Thoracic aorta (tissue), 2 donors: ENCODE measurements around the gene NFX1. TPM values are rescaled to one million over a fixed set of nuclear protein-coding genes. Genes with fewer than 3 reads are reported as not detected.

Source experiments
- ATAC-seq: fragments of 150-250 bp; one replicate; pipeline ENCODE4 v1.8.0; 2017; ENCODE audit warnings: low read depth; ENCODE audit not compliant: insufficient number of reproducible peaks, low FRiP score
- DNase-seq: peaks from one replicate; pipeline ENCODE4 v3.0.0-alpha.2; 2020; ENCODE audit warnings: low spot score
- H3K27ac ChIP-seq, 2 donors: fragments of 200-600 bp; sonication (generic); 1 replicate in 1 of 2; 2 replicates in 1 of 2; pipeline ENCODE4 v1.5.1; 2016; ENCODE audit warnings: mild to moderate bottlenecking in 2 of 2, moderate library complexity in 2 of 2
- H3K27me3 ChIP-seq: fragments of 200-600 bp; sonication (generic); replicated peaks from 2 replicates; pipeline ENCODE4 v1.6.0; 2016; ENCODE audit warnings: mild to moderate bottlenecking; ENCODE audit not compliant: insufficient read depth
- H3K36me3 ChIP-seq: fragments of 200-600 bp; sonication (generic); one replicate; pipeline ENCODE4 v1.5.1; 2016
- H3K4me1 ChIP-seq, 2 donors: fragments of 200-600 bp; sonication (generic); 1 replicate in 1 of 2; 2 replicates in 1 of 2; pipeline versions ENCODE4 v1.5.1 to v1.6.0; 2016; ENCODE audit warnings: low read depth in 2 of 2, mild to moderate bottlenecking in 1 of 2; ENCODE audit not compliant: control insufficient read depth in 1 of 2
- H3K4me3 ChIP-seq: fragments of 200-600 bp; sonication (generic); 2 replicates; pipeline ENCODE4 v1.5.1; 2016; ENCODE audit warnings: mild to moderate bottlenecking
- H3K9me3 ChIP-seq: fragments of 200-600 bp; sonication (generic); 2 replicates; pipeline ENCODE4 v1.5.1; 2016
- total RNA-seq, 2 donors: library from RNA; depleted of rRNA; stranded (reverse); fragments of >200 nt; gene quantifications; one replicate each; pipeline versions ENCODE4 v1.1.0 to v1.2.3, GENCODE V29; 2016
- TF ChIP-seq, protein P1 (sequence below): fragments of 200-600 bp; sonication (generic); IDR thresholded peaks from one replicate; pipeline ENCODE4 v1.5.1; 2019; ENCODE audit warnings: antibody characterized with exemption

NFX1 gene
- total RNA-seq, 2 donors from 2014 or later: 22.5 to 39.7 TPM

DNA sequence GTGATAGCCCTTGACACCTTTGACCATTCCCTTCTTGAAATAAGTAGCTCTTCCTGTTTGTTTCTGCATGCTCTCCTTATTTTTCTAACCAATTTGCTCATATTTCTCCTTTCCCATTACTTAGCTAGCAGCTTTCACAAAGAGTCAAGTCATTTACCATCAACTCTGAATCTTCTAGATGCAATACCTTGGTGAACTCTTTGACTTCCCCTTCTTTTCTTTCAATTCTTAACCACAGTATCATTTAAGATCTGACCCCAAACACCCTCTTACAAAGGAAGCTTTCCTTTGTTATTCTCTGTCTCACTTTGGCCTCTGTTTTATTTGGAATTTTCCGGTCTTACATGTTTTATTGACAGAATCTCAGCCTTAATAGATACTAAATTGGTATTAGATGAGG is 14.0 kb downstream of the NFX1 start:
- TF ChIP-seq, protein P1, sequence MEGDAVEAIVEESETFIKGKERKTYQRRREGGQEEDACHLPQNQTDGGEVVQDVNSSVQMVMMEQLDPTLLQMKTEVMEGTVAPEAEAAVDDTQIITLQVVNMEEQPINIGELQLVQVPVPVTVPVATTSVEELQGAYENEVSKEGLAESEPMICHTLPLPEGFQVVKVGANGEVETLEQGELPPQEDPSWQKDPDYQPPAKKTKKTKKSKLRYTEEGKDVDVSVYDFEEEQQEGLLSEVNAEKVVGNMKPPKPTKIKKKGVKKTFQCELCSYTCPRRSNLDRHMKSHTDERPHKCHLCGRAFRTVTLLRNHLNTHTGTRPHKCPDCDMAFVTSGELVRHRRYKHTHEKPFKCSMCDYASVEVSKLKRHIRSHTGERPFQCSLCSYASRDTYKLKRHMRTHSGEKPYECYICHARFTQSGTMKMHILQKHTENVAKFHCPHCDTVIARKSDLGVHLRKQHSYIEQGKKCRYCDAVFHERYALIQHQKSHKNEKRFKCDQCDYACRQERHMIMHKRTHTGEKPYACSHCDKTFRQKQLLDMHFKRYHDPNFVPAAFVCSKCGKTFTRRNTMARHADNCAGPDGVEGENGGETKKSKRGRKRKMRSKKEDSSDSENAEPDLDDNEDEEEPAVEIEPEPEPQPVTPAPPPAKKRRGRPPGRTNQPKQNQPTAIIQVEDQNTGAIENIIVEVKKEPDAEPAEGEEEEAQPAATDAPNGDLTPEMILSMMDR: no peak
- H3K36me3 ChIP-seq: peaks cover 76% of the 10 kb centered on the region
- no peak overlapping the region for H3K27ac ChIP-seq

GRCh38 chr9:33306037-33306436 is 15.7 kb downstream of the NFX1 start:
- TF ChIP-seq, protein P1: no peak
- no peak for ATAC-seq
- H3K4me3 ChIP-seq: no peak overlapping the region
- H3K27me3 ChIP-seq: no peaks in the 10 kb centered on the region
- DNase-seq: no peak
- H3K4me1 ChIP-seq: no peaks in the 10 kb centered on the region
- no peaks in the 10 kb centered on the region for H3K9me3 ChIP-seq
- no peak overlapping the region for H3K27ac ChIP-seq
- peaks cover 86% of the 10 kb centered on the region for H3K36me3 ChIP-seq

More for the DNA sequence above, 14.0 kb downstream of the NFX1 start:
- ATAC-seq (no peak), DNase-seq (no peak)
- Histone ChIP-seq H3K4me1 (peaks cover 0 to 1% of the 10 kb centered on the region in 2 donors), H3K4me3 (no peak overlapping the region), H3K9me3 (no peaks in the 10 kb centered on the region), H3K27me3 (no peaks in the 10 kb centered on the region)

GRCh38 chr9:33307067-33307466 is 16.8 kb downstream of the NFX1 start:
- ATAC-seq: no peak
- H3K4me1 ChIP-seq: no peaks in the 10 kb centered on the region
- H3K4me3 ChIP-seq: no peak overlapping the region
- H3K9me3 ChIP-seq: no peaks in the 10 kb centered on the region
- no peaks in the 10 kb centered on the region for H3K27me3 ChIP-seq
- TF ChIP-seq, protein P1: no peak
- H3K36me3 ChIP-seq: peaks cover 91% of the 10 kb centered on the region
- H3K27ac ChIP-seq: no peak overlapping the region
- no peak for DNase-seq

DNA sequence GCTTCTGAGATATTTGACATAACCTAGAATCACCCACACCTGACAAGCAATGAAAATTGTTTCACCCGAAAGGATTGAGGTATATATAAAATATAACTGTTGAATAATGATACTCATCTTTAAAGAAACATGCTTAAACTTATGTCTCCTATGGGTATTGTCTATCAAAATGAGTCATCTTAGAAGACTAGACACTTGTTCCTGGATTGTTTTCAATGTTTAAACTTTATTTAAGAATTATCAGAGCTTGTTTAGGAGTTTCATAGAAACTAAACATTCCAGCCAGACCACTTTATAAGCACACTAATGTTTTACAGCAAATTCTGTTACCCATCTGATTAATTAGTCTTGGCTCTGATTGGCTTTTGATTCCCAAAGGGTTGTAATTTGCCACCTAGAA is 19.6 kb downstream of the NFX1 start:
- ATAC-seq: no peak
- H3K36me3 ChIP-seq: peaks cover 85% of the 10 kb centered on the region
- no peak overlapping the region for H3K4me3 ChIP-seq
- DNase-seq: no peak
- TF ChIP-seq, protein P1: no peak
- H3K27me3 ChIP-seq: no peaks in the 10 kb centered on the region
- no peaks in the 10 kb centered on the region for H3K9me3 ChIP-seq
- no peaks in the 10 kb centered on the region for H3K4me1 ChIP-seq
- H3K27ac ChIP-seq: no peak overlapping the region

GRCh38 chr9:33310748-33311147 is 20.4 kb downstream of the NFX1 start:
- H3K27ac ChIP-seq: no peak overlapping the region
- no peaks in the 10 kb centered on the region for H3K4me1 ChIP-seq
- H3K4me3 ChIP-seq: no peak overlapping the region
- H3K36me3 ChIP-seq: peaks cover 78% of the 10 kb centered on the region
- DNase-seq: no peak
- ATAC-seq: no peak
- TF ChIP-seq, protein P1: no peak
- no peaks in the 10 kb centered on the region for H3K27me3 ChIP-seq
- no peaks in the 10 kb centered on the region for H3K9me3 ChIP-seq
